Measurements from ENCODE around the gene L3MBTL1. TPM values are rescaled to one million over a fixed set of nuclear protein-coding genes. Genes with fewer than 3 reads are reported as not detected.

The L3MBTL1 gene
- total RNA-seq, 3 donors from 2014 or later: 6.4 to 13.1 (median 10.7) TPM

- H3K4me3 ChIP-seq: peak overlapping the region; percentile 9
- DNase-seq (peak in 2 of 3 donors; percentile 44 to 54), ATAC-seq (no peak)
- TF ChIP-seq, protein P1, sequence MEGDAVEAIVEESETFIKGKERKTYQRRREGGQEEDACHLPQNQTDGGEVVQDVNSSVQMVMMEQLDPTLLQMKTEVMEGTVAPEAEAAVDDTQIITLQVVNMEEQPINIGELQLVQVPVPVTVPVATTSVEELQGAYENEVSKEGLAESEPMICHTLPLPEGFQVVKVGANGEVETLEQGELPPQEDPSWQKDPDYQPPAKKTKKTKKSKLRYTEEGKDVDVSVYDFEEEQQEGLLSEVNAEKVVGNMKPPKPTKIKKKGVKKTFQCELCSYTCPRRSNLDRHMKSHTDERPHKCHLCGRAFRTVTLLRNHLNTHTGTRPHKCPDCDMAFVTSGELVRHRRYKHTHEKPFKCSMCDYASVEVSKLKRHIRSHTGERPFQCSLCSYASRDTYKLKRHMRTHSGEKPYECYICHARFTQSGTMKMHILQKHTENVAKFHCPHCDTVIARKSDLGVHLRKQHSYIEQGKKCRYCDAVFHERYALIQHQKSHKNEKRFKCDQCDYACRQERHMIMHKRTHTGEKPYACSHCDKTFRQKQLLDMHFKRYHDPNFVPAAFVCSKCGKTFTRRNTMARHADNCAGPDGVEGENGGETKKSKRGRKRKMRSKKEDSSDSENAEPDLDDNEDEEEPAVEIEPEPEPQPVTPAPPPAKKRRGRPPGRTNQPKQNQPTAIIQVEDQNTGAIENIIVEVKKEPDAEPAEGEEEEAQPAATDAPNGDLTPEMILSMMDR (IDR thresholded peaks at IDR 0.05): no peak
- H3K9me3 ChIP-seq: no peaks in the 10 kb centered on the region
- no peaks in the 10 kb centered on the region for H3K36me3 ChIP-seq (ENCODE audit: low read depth)
- peaks cover 19% of the 10 kb centered on the region for H3K4me1 ChIP-seq (ENCODE audit: low read depth)
- intact Hi-C loops (cut with DNase I, micrococcal nuclease): no loop called here
Observed at GRCh38 chr20:43559147-43559987, 51.9 kb downstream of the L3MBTL1 start.

- no peak for ATAC-seq
- Histone ChIP-seq H3K4me3 (no peak overlapping the region), H3K9me3 (no peaks in the 10 kb centered on the region), H3K4me1 (ENCODE audit: low read depth) (peaks cover 16% of the 10 kb centered on the region), H3K36me3 (ENCODE audit: low read depth) (no peaks in the 10 kb centered on the region)
- TF ChIP-seq, protein P1 (IDR thresholded peaks at IDR 0.05): no peak
- intact Hi-C loops (cut with DNase I, micrococcal nuclease): no loop called here
- no peak for DNase-seq
Observed at GRCh38 chr20:43560974-43561373, 53.5 kb downstream of the L3MBTL1 start.

GRCh38 chr20:43563429-43563828 lies 55.9 kb downstream of the L3MBTL1 start:
- H3K36me3 ChIP-seq (ENCODE audit: low read depth): no peaks in the 10 kb centered on the region
- intact Hi-C loops (cut with DNase I, micrococcal nuclease): no loop called here
- DNase-seq (no peak), ATAC-seq (no peak)
- H3K4me1 ChIP-seq (ENCODE audit: low read depth): peaks cover 2% of the 10 kb centered on the region
- TF ChIP-seq, protein P1 (IDR thresholded peaks at IDR 0.05): no peak
- H3K9me3 ChIP-seq: no peaks in the 10 kb centered on the region
- H3K4me3 ChIP-seq: no peak overlapping the region

DNA sequence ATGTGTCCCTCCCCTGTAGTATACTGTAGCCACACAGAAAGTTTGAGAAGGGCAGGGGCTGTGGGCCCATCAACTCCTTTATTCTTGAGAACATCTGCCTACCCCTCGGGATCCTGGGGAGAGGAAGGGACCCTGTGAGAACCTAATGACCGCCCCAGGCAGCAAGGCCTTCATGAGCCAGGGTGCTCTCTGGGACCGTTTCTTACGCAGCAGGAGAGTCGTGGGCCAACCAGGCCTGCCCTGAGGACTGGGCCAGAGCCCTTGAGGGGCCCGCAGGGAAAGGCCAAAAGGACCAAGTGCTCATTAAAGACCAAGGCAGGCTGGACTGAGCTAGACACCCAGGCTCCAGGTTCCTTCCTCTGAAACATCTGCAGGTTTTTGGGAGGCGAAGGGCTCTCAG lies 56.5 kb downstream of the L3MBTL1 start:
- intact Hi-C loops (cut with DNase I, micrococcal nuclease): no loop called here
- H3K36me3 ChIP-seq (ENCODE audit: low read depth): no peaks in the 10 kb centered on the region

GRCh38 chr20:43564455-43564854 lies 57.0 kb downstream of the L3MBTL1 start:
- H3K36me3 ChIP-seq (ENCODE audit: low read depth): no peaks in the 10 kb centered on the region

More for the DNA sequence above, 56.5 kb downstream of the L3MBTL1 start:
- Histone ChIP-seq H3K4me3 (no peak overlapping the region), H3K4me1 (ENCODE audit: low read depth) (peaks cover 2% of the 10 kb centered on the region), H3K9me3 (no peaks in the 10 kb centered on the region)
- TF ChIP-seq, protein P1 (IDR thresholded peaks at IDR 0.05): no peak
- DNase-seq: no peak
- ATAC-seq: no peak

More at GRCh38 chr20:43564455-43564854, 57.0 kb downstream of the L3MBTL1 start:
- DNase-seq (no peak), ATAC-seq (no peak)
- intact Hi-C loops (cut with DNase I, micrococcal nuclease): no loop called here
- TF ChIP-seq, protein P1 (IDR thresholded peaks at IDR 0.05): no peak
- no peaks in the 10 kb centered on the region for H3K9me3 ChIP-seq
- peaks cover 4% of the 10 kb centered on the region for H3K4me1 ChIP-seq (ENCODE audit: low read depth)
- H3K4me3 ChIP-seq: no peak overlapping the region
